Erythroblast (primary cell): ENCODE measurements around the gene CCDC40.

Experiments used
- DNase-seq, 2 experiments: peaks; one replicate each; lab custom pipeline; 2025; lab: John Stamatoyannopoulos, UW
- GATA1 ChIP-seq: IDR thresholded peaks from 2 replicates; pipeline ENCODE4 v1.6.1; 2011; ENCODE audit warnings: low read depth, mild to moderate bottlenecking, control low read depth, low read length, moderate library complexity
- POLR2A ChIP-seq: IDR thresholded peaks from 2 replicates; pipeline ENCODE4 v1.6.1; 2011; ENCODE audit warnings: mild to moderate bottlenecking, low read length

CCDC40 gene

DNA sequence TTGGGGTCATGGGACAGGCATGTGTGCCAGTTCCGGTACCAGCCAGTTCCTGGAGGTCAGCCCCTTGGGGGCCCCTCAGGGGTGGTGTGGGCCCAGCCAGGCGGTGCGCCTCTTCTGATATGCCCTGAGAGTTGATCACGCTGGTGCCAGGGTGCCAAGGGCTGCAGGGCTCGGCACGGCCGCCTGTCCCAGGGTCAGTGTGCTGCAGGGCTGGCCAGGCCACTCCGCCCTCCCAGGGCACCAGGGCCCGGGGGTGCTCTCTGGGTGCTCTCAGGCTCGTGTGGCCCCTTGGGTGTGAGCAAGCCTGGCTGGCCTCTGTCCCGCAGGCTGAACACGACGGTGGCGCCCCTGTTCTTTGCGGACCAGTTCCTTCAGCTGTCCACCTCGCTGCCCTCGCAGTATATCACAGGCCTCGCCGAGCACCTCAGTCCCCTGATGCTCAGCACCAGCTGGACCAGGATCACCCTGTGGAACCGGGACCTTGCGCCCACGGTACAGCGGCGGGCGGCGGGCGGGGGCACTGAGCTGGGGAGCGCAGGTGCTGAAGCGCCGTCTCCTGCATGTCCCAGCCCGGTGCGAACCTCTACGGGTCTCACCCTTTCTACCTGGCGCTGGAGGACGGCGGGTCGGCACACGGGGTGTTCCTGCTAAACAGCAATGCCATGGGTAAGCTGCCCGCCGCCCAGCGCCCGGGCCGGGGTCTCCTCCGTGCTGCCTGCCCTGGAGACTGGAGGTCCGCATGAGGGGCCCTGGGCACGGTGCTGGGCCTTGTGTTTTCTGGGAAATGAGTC is 71.0 kb downstream of the CCDC40 start:
- TF ChIP-seq GATA1 (no peak), POLR2A (no peak)
- DNase-seq: no peak

DNA sequence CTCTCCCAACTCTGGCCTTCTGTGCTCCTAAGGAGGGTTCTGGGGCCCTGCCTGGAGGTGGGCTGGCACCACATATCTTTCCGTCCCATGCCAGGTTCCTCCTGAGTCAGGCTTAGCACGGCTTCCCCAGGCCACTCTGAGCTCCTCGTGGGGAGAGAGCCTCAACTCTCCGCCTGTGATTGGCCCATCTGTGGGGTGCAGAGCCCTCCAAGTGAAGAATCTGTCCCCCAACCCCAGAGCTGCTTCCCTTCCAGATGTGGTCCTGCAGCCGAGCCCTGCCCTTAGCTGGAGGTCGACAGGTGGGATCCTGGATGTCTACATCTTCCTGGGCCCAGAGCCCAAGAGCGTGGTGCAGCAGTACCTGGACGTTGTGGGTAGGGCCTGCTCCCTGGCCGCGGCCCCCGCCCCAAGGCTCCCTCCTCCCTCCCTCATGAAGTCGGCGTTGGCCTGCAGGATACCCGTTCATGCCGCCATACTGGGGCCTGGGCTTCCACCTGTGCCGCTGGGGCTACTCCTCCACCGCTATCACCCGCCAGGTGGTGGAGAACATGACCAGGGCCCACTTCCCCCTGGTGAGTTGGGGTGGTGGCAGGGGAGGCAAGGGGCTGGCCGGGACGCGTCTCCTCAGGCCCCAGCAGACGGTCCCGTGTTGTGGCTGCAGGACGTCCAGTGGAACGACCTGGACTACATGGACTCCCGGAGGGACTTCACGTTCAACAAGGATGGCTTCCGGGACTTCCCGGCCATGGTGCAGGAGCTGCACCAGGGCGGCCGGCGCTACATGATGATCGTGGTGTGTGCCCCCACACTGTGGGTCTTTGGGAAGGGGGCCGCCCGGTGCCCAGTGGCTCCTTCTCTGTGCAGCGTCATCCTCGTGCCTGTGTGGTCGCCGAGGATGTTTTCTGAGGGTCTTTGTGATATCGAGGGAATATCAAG is 71.9 kb downstream of the CCDC40 start:
- no peak for TF ChIP-seq POLR2A
- no peak for TF ChIP-seq GATA1
- DNase-seq: no peak

DNA sequence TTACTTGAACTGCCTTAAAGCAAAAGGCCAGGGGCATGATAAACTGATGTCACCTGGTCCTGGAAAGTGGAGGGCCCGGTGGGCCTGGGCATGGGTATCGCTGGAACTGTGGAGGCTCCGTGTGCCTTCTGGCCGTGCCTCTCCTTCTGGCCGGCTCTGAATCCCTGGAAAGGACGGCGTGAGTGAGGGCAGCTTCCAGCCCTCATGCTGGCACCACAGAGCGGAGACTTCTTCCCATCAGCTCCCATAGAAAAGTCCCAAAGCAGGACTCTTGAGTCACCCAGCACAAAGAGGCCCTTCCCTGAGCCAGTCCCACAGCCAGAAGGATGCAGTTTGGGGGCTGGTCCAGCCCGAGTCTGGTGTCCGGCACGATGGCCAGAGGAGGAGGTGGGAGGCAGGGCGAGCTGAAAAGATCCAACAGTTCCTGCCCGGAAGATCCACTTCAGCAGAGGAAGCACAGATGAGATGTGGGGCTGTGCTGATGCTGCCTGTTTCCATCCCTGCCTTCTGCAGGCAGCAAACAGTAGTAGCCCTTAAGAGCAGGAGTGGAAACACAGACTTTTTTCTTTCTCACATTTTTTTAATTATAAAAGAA is 72.7 kb downstream of the CCDC40 start:
- DNase-seq: no peak
- no peak for TF ChIP-seq POLR2A

DNA sequence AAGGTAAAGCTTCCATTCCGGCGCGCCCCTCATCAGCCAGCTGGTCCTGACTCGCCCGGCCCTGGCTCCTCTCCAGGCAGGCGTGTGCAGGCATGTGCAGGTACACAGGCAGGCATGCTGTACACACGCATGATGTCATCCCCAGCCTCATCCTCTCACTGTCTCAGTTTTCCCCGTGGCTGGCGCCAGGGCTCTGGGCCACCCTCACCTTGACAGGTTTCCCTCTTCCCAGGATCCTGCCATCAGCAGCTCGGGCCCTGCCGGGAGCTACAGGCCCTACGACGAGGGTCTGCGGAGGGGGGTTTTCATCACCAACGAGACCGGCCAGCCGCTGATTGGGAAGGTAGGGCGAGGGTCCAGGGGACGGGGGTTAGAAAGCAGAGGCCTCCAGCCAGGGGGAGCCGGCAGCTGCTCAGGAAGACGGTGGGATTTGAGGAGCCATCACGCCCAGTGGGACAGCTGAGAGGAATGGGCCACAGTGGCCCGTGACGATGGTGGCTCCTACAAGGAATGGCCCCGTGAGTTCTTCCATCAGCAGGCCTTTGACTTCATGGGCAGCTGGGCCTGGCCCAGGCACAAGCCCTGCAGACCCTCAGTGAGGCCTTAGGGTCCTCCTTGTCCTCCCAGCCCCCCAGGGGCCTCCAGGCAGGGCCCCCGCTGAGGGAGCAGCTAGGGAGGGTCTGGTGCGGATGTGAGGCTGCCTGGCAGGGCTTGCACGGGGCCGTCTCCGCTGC is 73.4 kb downstream of the CCDC40 start:
- no peak for TF ChIP-seq GATA1
- DNase-seq: no peak

DNA sequence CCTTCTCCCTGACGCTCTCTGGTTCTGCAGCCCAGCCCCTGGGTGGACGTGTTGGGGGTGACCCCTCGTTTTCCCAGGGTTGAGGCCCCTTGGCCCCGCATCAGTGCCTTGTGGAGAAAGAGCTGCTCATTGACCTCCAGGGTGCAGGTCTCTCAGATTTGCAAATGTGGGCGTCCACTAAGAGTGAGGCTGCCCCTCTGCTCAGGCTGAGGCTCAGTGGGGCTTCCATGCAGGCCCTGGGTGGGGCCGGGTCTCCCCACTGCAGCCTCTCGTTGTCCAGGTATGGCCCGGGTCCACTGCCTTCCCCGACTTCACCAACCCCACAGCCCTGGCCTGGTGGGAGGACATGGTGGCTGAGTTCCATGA is 74.0 kb downstream of the CCDC40 start:
- TF ChIP-seq POLR2A (no peak), GATA1 (no peak)
- DNase-seq: no peak

DNA sequence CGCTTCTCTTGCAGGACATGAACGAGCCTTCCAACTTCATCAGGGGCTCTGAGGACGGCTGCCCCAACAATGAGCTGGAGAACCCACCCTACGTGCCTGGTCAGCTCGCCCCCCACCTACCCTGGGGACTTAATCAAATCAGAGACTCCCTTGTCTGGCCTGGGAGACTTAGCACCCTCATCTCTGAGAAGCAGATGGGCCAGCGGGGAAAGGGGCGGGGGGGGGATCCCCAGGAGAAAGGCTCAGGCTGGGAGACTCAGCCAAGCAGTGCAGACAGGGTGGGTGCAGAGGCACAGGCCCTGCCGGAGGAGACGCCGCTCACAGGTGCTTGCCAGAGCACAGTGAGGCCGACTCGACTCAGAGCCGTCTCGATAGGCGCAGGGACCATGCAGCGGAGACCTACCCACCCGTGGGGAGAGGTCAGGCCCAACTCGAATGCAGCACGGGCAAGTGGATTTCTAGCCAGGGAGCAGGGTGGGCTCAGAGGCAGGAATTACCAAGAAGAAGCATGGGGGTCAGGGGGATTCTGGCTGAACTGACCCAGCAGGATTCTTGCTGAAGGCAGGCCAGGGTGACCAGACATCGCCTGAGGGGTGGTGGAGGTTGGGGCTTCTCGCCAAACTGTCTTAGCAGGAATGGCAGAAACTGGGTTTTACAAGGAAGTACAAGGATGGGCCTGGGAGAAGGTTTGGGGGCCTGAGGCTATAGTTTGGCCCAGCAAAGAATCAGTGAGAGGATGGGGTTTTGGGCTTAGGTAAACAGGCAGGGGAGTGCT is 74.7 kb downstream of the CCDC40 start:
- no peak for TF ChIP-seq GATA1
- no peak for TF ChIP-seq POLR2A
- no peak for DNase-seq

DNA sequence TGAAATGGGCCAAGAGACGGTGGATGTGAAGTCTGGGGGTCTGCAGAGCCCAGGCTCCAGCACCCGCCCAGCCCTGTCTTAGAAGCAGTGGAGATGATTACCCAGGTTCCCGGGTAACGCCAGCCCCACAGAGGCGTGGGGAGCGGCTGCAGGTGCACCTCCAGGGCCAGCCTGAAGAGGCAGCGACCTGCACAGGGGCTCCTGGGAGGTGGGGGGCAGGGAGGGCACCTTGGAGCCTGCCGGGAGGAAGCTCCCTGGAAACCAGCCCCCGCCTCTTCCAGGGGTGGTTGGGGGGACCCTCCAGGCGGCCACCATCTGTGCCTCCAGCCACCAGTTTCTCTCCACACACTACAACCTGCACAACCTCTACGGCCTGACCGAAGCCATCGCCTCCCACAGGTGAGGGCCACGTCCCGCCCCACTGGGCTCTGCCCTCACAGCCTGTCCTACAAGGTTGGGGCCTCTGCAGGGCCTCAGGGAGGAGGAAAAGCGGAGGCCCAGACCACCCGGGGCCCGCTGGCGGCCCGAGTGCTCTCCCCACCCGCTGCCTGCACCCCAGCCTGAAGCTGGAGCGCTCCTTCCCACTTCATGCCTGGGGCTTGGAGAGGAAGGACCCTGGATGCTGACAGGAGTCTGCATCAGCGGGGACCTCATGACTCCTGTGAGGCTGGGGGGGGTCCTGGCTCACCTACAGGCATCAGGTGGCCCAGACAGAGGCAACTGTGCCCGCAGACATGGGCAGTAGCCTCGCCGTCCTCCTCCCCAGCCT is 75.4 kb downstream of the CCDC40 start:
- TF ChIP-seq GATA1 (no peak), POLR2A (no peak)
- DNase-seq: no peak

DNA sequence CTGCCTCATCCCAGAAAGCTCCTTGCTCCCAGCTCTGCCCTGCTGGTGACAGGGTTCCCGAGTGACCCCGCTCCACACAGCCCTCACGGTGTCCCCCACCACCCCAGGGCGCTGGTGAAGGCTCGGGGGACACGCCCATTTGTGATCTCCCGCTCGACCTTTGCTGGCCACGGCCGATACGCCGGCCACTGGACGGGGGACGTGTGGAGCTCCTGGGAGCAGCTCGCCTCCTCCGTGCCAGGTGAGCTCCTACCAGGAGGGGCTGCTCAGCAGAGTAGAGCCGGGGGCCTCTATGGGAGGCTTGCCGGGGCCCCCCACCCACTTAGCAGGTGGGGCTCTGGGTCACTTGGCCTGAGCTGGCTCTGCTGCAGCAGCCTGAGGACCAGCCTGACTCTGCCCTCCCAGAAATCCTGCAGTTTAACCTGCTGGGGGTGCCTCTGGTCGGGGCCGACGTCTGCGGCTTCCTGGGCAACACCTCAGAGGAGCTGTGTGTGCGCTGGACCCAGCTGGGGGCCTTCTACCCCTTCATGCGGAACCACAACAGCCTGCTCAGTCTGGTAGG is 76.1 kb downstream of the CCDC40 start:
- no peak for DNase-seq
- TF ChIP-seq POLR2A (no peak), GATA1 (no peak)

DNA sequence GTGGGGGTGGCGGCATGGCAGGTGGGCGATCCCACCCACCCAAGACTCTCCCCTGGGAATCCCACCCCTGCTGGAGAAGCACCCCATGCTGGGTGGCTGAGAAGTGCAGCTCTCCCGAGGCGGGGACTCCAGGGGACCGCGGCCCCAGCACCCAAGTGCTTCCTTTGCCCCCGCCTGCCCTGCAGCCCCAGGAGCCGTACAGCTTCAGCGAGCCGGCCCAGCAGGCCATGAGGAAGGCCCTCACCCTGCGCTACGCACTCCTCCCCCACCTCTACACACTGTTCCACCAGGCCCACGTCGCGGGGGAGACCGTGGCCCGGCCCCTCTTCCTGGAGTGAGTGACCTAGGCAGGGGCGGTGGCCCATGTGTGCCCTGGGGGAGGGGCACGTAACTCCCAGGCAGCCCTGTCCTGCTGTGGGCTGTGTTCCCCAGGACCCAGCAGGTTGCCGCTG is 76.6 kb downstream of the CCDC40 start:
- TF ChIP-seq GATA1: no peak

DNA sequence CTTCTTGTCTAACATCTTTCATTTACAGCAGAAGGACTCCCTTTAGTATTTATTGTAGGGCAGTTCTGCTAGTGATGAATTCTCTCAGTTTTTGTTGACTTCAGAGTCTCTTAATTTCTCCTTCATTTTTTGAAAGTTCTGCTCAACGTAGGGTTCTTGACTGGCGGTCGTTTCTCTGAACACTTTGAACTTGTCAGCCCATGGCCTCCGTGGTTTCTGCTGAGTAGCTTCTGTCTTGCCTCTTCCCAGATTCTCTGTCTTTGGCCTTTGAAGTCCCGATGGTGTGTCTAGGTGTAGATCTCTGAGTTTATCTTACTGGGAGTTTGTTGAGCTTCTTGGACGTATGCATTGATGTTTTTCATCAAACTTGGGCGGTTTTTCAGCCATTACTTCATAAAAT is 78.3 kb downstream of the CCDC40 start:
- no peak for TF ChIP-seq POLR2A
- no peak for TF ChIP-seq GATA1
- no peak for DNase-seq

More for the DNA sequence above, 76.6 kb downstream of the CCDC40 start:
- DNase-seq: no peak

DNA sequence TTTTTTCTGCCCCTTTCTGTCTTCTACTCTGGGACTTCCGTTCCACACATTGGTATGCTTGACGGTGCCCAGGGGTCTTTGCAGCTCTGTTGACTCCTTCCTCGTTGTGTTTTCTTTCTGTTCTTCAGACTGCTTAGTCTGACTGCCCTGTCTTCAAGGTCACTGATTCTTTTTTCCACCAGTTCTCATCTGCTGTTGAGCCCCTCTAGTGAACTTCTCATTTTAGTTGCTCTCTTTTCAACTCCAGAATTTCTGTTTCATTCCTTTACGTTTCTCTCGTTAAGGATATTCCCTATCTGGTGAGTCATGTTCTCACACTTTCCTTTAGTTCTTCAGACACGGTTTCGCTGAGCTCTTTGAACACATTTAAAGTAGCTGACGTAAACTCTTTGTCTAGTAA is 78.7 kb downstream of the CCDC40 start:
- TF ChIP-seq GATA1 (no peak), POLR2A (no peak)

DNA sequence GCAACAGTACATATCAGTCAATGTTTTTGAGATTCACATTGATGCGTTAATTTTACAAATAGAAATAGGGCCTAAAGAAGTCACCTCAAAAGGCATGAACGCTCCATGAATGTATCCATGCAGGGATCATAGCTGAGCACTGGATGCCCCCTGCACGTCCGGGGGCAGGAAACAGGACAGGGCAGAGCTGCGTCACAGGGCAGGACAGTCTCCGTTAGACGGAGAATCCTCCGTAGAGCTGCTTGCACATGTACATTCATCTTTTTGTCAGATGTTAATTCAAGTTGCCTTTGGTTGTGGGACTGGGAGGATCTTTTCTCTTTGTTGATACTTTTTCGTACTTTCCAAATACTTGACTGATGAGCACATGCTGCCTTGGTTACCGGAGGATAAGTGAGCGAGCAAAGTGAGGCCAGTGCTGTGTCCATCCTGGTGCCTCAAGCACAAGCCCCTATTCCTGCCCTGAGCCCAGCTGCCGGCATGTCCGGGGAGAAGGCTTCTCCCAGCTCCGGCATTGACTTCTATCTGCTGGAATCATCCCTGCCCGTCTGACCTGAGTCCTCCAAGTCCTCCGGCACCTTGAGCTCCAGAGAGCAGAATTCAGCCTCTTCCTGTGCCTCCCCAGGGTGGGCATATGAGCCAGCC is 80.0 kb downstream of the CCDC40 start:
- TF ChIP-seq GATA1 (no peak), POLR2A (no peak)
- no peak for DNase-seq

More for the DNA sequence above, 78.7 kb downstream of the CCDC40 start:
- DNase-seq: no peak
